Measurements from ENCODE around the gene TMEM44.

GRCh38 chr3:194606941-194607340, 26.3 kb downstream of the TMEM44 start:
- TF ChIP-seq CTCF (optimal IDR thresholded peaks at IDR 0.05 in 1 of 3, IDR thresholded peaks at IDR 0.05 in 1 of 3, conservative IDR thresholded peaks at IDR 0.05 in 1 of 3; ENCODE audit: extremely low read depth in 1 of 3, insufficient read depth in 2 of 3, low read length in 3 of 3) (no peak), EZH2 (IDR thresholded peaks at IDR 0.05; ENCODE audit: low read length) (no peak)
